GM23248 (cell line): ENCODE data around the gene TEAD4.

Source experiments
- EZH2 ChIP-seq: fragments of 200-600 bp; sonication (generic); IDR thresholded peaks from 2 replicates; pipeline ENCODE4 v1.6.1; 2018; ENCODE audit warnings: antibody characterized with exemption, mild to moderate bottlenecking; ENCODE audit not compliant: insufficient read depth, poor library complexity, severe bottlenecking
- EZH2phosphoT487 ChIP-seq: fragments of 200-600 bp; sonication (generic); IDR thresholded peaks from 2 replicates; pipeline ENCODE4 v1.6.1; 2018; ENCODE audit warnings: antibody characterized with exemption, moderate library complexity, mild to moderate bottlenecking, low read depth; ENCODE audit not compliant: insufficient read depth

GRCh38 chr12:3004655-3005565 is 45.7 kb downstream of the TEAD4 start:
- TF ChIP-seq EZH2: no peak
- TF ChIP-seq EZH2phosphoT487: no peak
